ENCODE data around the gene PWWP2A. TPM values are rescaled to one million over a fixed set of nuclear protein-coding genes. Genes with fewer than 3 reads are reported as not detected.
"Not testable (repeated sequence)": the region's sequence is repeated elsewhere in the genome, so short reads cannot be mapped to it uniquely, and the experiment has no call there.

Gene PWWP2A
- polyA plus RNA-seq, 3 donors: 28.2 to 30.8 (median 30.3) TPM

- DNase-seq: no peak
Observed at GRCh38 chr5:160151017-160151416, 31.8 kb upstream of the PWWP2A start.

DNA sequence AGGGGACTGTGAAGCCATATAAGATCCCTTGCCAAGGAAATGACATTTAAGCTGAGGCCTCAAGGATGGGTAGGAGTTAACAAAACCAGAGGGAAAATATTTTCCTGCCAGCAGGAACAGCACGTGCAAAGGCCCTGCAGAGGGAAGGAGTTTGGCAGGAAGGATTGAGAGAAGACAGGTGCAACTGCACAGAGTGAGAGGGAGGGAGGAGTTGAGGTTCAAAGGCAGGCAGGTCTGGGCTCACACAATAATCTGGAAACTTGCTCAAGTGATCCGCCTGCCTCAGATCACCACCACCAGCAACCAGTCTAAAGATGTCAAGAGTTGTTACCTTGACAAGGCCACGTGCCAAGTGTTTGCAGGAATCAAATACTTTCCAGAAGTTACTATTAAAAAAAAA is 31.1 kb upstream of the PWWP2A start:
- no peak for DNase-seq

GRCh38 chr5:160144436-160144835 is 25.2 kb upstream of the PWWP2A start:
- DNase-seq: not testable (repeated sequence)

GRCh38 chr5:160134332-160134731 is 15.1 kb upstream of the PWWP2A start:
- DNase-seq: no peak

DNA sequence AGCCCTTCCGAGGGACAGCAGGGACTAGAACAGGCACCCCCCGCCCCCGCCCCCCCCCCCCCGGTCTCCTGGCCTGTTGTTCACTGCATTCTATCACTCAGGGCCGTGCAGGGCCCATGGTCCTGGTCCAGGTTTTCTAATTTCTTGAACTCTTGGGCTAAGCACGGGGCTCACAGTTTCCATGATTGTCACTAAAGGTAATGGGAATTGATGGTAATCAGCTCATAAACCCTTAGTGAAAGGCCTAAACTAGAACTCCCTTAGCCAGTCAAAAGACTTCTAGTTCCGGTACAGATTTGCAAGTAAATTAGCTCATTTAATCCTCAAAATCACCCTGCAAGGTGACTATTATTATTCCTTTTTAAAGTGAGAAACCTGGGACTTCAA is 14.7 kb upstream of the PWWP2A start:
- DNase-seq: no peak

DNA sequence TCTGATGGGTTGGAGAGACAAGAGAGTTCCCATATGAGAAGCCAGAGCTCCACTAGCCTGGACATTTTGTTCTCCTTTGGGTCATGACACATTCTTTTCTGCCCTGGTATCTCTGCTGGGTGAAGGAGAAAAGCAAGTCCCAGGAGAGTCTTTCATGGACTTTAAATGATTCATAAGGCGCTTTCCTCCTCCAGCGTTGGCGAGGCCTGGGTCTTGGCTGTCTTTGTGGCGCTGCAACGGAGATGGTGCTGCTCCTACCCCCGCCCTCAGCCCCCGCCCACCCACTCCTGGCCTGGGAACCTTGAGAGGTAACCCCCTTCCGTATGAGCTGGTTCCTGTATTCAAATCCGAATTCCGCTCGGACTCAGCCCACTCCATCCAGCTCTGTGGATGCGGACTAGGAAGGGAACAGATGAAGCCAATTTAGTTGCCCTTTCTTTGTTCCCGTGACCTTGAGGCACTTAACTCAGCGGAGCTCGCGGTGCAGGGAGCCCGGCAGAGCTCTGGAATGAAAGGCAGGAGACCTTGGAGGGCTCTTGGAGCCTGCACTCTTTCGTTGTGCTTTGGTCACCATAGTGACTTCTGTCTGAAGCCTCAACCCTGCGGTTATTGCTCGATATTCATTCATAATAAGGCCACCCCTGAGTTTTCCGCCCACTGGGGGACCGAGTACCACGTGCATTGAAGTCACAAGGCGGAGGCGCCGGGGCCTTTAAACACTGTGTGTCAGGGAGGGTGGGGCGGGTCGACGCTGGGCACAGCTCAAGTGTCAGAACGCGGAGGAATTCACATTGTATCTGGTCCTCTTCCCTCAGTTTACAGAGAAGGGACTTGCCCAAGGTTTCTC is 14.0 kb upstream of the PWWP2A start:
- DNase-seq: peak; percentile 41

DNA sequence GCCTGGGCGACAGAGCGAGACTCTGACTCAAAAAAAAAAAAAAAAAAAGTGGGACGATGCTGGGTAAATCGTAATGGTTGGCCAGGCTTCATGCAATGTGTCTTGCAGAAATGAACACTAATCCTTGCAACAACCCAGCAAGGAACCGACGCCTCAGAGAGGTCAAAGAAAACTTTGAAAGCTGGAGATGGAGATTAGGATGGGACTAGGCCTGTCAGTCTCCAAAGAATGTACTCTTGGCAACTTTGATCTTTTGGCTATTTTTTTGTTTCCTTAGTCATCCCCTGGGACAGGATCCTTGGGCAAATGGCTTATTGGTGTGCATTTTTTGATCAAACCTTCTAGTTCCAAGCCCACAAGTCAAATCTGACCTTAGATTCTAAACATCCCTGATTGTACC is 10.6 kb upstream of the PWWP2A start:
- no peak for DNase-seq

DNA sequence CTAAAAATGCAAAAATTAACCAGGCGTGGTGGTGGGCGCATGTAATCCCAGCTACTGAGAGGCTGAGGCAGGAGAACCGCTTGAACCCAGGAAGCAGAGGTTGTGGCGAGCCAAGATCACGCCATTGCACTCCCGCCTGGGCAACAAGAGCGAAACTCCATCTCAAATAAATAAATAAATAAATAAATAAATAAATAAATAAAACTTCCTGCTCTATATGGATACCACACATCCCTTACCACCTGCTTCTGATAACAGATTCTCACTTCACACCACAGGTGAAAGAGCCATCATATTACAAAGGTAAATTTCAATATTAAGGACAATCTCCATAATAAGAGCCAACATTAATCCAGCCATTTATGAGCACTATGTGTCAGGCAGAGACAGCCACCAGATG is 9.4 kb upstream of the PWWP2A start:
- no peak for DNase-seq

- DNase-seq: no peak
Observed at GRCh38 chr5:160119905-160120266, 636 bp upstream of the PWWP2A start.

GRCh38 chr5:160118349-160119141 is 705 bp downstream of the PWWP2A start:
- DNase-seq: peak; percentile 28

DNA sequence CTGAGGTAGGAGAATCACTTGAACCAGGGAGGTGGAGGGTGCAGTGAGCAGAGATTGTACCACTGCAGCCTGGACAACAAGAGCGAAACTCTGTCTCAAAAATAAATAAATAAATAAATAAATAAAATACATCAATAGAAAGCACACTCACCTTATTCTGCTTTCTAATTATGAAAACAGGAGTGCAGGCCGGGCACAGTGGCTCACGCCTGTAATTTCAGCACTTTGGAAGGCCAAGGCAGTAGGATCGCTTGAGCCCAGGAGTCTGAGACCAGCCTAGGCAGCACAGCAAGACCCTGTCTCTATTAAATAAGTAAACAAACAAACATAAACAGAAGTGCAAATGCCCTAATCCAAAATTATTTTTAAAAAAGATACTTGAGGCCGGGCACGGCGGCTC is 2.3 kb downstream of the PWWP2A start:
- DNase-seq: no peak

- no peak for DNase-seq
Observed at GRCh38 chr5:160108124-160108523, 11.1 kb downstream of the PWWP2A start.

DNA sequence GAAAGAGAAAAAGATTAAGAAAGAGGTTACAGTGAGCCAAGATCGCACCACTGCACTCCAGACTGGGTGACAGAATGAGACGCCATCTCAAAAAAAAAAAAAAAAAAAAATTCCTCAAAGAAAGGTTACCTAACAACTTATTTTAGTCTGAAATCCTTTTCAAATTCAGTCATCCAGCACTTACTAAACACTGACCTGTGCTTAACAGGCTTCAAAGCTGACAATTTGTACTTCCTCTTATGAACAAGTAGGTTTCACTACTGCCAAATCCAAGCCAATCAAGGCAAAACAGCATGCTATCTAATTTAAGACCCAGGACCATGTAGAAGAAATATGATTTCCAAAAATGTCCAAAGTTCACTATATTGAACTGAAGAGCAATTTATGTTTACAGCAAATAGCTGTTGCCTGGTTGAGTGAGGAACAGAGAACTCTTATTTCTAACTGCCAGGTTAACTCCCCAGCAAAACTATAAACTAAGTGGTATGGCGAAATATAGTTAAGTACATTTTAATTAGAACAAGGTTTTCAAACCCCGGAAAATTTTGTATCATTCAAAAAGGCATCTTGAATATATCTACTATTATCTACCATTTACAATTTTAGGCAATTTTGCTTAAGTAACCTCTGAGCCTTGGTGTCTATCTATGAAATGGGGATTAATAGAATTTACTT is 13.4 kb downstream of the PWWP2A start:
- no peak for DNase-seq

- no peak for DNase-seq
Observed at GRCh38 chr5:160097991-160098390, 21.3 kb downstream of the PWWP2A start.

- no peak for DNase-seq
Observed at GRCh38 chr5:160096178-160096577, 23.1 kb downstream of the PWWP2A start.

DNA sequence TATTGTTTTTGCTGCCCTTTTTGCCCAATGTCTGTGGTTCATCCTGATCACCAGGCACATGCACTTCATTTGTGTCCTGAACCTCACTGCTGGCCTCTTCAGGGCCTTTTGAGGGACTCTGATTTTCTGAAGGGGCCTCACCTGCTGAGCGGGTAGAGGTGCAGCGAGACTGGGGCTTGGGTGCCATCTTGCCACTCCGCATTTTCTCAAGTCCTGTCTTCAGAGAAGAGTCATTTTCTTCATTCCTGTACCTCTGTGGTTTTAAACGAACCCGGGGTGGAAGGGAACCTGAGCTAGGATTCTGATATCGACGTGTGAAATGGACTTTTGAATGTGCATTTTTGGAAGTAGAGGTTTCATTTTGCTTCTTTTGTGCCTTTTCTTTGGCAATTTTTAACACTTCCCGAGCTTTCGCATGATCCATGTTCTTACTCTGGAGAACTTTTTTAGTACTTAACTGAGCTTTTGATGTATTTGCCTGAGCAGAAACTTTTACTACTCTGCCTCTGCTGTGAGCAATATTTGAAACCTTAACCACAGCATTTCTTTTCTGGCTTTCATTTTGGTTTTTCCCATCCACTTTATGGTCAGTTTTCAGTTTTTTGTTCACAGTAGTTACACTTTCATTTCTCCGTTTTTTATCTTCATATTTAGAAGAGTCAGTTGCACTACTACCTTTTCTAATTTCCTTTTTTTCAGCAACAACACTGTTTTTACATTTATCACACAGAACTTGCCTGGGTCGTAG is 26.1 kb downstream of the PWWP2A start:
- DNase-seq: no peak

- no peak for DNase-seq
Observed at GRCh38 chr5:160092514-160092913, 26.7 kb downstream of the PWWP2A start.

GRCh38 chr5:160090059-160090458 is 29.2 kb downstream of the PWWP2A start:
- DNase-seq: no peak

DNA sequence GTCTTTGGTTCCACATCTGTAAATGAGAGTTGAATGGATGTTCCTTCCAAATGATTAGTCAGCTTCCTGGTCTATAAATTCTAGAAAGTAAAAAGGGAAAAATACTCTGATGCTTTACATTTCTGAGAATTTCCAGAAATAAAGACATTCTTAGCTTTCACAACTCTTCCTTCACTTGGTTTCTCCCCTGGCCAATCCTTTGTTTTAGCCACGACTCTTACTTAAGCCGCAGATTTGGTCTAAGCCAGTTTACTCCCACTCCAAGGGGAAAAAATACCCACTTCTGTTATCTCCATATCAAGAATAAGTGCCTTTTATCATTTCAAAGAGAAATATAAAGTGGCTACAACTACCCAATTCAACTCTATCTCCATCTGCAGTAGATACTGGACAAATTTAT is 29.7 kb downstream of the PWWP2A start:
- DNase-seq: no peak

DNA sequence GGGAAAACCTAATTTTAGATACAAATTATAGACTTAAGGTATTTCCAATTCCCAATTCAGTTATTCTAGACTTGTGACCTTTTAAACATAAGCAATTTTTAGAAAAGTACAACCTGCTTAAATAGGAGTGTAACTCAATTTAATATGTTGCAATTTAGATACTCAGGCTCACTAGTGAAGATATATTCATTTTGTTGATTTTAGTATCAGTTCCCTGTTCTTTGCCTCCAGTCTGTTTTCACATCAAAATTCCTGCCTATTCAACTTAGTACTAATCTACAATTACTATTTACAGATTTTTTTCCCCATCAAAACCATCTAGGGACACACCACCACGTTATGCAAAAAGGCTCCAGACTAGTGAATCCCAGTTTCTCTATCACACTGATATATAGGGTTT is 30.4 kb downstream of the PWWP2A start:
- no peak for DNase-seq

GRCh38 chr5:160087199-160087598 is 32.1 kb downstream of the PWWP2A start:
- no peak for DNase-seq

DNA sequence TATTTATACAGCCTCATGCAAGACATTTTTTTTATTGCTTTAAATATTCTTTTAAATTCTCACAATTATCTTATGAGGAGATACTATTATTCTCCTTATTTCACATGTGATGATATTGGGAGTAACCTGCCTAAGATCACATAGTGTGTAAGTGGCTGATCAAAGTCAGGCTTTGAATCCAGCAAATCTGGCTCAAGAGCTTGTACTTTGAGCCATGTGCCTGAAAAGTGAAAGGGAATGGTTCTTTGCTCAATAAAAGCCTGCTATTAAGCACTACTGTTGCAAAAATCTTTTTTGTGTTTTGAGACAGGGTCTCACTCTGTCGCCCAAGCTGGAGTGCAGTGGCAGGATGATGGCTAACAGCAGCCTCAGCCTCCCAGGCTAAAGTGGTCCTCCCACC is 35.1 kb downstream of the PWWP2A start:
- no peak for DNase-seq

Measured in renal pelvis (tissue), 4 donors.